ENCODE data around the gene PDE6H.

- no peak for TF ChIP-seq BCL11A (IDR thresholded peaks at IDR 0.05; ENCODE audit: low read depth, low read length)
- TF ChIP-seq CTCF (IDR thresholded peaks at IDR 0.05 in 2 of 3, conservative IDR thresholded peaks at IDR 0.05 in 1 of 3; ENCODE audit: control insufficient read depth in 2 of 3, extremely low read depth in 1 of 3, insufficient read depth in 1 of 3, low read depth in 3 of 3, low read length in 3 of 3): no peak
- no peak for TF ChIP-seq EP300 (IDR thresholded peaks at IDR 0.05; ENCODE audit: borderline replicate concordance in 1 of 2, control insufficient read depth in 1 of 2, low read depth in 2 of 2, low read length in 2 of 2)
- no peak for TF ChIP-seq POLR2A (IDR thresholded peaks at IDR 0.05; ENCODE audit: low read depth, low read length)
- TF ChIP-seq JUND (IDR thresholded peaks at IDR 0.05; ENCODE audit: low read depth, low read length): no peak
These were observed 8.4 kb upstream of the PDE6H start for GRCh38 chr12:14964406-14964805.
